ENCODE results near the gene PDZD11. TPM values are rescaled to one million over a fixed set of nuclear protein-coding genes. Genes with fewer than 3 reads are reported as not detected.

Gene PDZD11
- total and polyA plus RNA-seq, 4 donors = 25.6 to 55.9 (median 28.1) TPM

DNA sequence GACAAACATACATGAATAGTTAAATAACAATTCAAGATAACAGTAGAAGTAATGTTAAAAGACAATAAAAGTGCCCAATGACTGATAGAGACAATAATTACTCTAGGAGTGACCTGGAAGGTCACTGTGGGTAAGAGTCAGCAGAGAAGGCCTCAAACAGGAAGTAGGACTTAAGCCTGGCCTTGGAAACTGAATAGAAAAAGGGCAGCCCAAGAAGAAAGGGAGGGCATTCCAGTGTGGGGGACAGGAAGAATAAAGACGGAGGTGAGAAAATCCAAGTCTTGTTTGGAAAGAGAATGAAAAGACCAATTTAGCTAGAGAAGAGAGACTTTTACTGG, 35.7 kb downstream of the PDZD11 start:
- no peak overlapping the region for H3K4me3 ChIP-seq
- peaks cover 0 to 2% (median 0%) of the 10 kb centered on the region in 4 donors for H3K36me3 ChIP-seq (ENCODE audit: control insufficient read depth in 4 of 4, insufficient read depth in 4 of 4, low read length in 4 of 4)
- no peak overlapping the region for H3K9ac ChIP-seq (ENCODE audit: insufficient read depth in 1 of 2, low read length in 2 of 2)
- H3K4me1 ChIP-seq (ENCODE audit: control insufficient read depth in 5 of 5, insufficient read depth in 5 of 5, low read length in 5 of 5) = no peaks in the 10 kb centered on the region
- no peaks in the 10 kb centered on the region for H3K27me3 ChIP-seq (ENCODE audit: control insufficient read depth in 3 of 3, insufficient read depth in 3 of 3, low read length in 2 of 3)
- no peak for DNase-seq
- TF ChIP-seq, protein P1, sequence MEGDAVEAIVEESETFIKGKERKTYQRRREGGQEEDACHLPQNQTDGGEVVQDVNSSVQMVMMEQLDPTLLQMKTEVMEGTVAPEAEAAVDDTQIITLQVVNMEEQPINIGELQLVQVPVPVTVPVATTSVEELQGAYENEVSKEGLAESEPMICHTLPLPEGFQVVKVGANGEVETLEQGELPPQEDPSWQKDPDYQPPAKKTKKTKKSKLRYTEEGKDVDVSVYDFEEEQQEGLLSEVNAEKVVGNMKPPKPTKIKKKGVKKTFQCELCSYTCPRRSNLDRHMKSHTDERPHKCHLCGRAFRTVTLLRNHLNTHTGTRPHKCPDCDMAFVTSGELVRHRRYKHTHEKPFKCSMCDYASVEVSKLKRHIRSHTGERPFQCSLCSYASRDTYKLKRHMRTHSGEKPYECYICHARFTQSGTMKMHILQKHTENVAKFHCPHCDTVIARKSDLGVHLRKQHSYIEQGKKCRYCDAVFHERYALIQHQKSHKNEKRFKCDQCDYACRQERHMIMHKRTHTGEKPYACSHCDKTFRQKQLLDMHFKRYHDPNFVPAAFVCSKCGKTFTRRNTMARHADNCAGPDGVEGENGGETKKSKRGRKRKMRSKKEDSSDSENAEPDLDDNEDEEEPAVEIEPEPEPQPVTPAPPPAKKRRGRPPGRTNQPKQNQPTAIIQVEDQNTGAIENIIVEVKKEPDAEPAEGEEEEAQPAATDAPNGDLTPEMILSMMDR (IDR thresholded peaks at IDR 0.05; ENCODE audit: control extremely low read depth, extremely low read depth) = no peak
- H3K9me3 ChIP-seq (ENCODE audit: control insufficient read depth in 4 of 4, insufficient read depth in 3 of 4, low read length in 3 of 4) = no peaks in the 10 kb centered on the region
- no peak overlapping the region for H3K27ac ChIP-seq (ENCODE audit: low read depth in 1 of 2, low read length in 1 of 2)
- ATAC-seq (ENCODE audit: insufficient read depth, low FRiP score) = no peak
- 64 to 93% methylated on average over 1 of the region's 1 CpG for whole genome bisulfite sequencing, 2 donors

DNA sequence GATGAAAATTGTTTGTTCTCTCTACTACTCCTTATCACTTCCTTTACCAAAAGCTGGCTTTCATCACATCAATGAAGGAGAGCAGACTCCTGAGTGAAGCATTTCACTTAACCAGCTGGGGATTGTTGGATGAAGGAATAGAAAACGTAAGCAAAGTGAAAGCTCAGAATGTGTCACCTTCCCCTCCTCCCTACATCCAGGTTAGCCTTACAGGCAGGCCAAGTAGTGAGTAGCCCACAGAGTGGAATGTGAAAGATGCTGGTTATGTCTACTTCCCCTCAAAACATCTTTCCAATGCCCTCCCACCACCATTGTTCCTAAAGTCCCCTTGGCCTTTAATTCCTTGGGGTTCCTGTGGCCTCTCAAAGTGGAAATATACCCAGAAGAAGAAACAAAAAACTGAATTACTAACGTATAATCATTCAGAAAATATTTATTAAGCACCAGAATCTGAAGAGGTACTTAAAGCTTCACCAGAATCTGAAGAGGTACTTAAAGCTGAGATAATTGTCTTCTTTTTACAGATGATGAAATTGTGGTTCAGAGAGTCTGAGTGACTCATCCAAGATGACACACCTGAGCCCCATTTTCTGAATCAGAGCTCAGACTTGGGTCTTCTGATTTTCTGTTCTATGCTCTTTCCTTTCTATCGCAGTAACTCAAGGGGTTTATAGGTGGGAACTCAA, 36.2 kb downstream of the PDZD11 start:
- TF ChIP-seq, protein P1 (IDR thresholded peaks at IDR 0.05; ENCODE audit: control extremely low read depth, extremely low read depth) = no peak
- Histone ChIP-seq H3K9me3 (ENCODE audit: control insufficient read depth in 4 of 4, insufficient read depth in 3 of 4, low read length in 3 of 4) (no peaks in the 10 kb centered on the region), H3K27me3 (ENCODE audit: control insufficient read depth in 3 of 3, insufficient read depth in 3 of 3, low read length in 2 of 3) (no peaks in the 10 kb centered on the region), H3K27ac (ENCODE audit: low read depth in 1 of 2, low read length in 1 of 2) (no peak overlapping the region), H3K9ac (ENCODE audit: insufficient read depth in 1 of 2, low read length in 2 of 2) (no peak overlapping the region), H3K4me1 (ENCODE audit: control insufficient read depth in 5 of 5, insufficient read depth in 5 of 5, low read length in 5 of 5) (no peaks in the 10 kb centered on the region), H3K36me3 (ENCODE audit: control insufficient read depth in 4 of 4, insufficient read depth in 4 of 4, low read length in 4 of 4) (no peaks in the 10 kb centered on the region), H3K4me3 (no peak overlapping the region)
- 69 to 87% methylated on average over 3 of the region's 3 CpGs for WGBS, 2 donors
- DNase-seq = no peak
- no peak for ATAC-seq (ENCODE audit: insufficient read depth, low FRiP score)

DNA sequence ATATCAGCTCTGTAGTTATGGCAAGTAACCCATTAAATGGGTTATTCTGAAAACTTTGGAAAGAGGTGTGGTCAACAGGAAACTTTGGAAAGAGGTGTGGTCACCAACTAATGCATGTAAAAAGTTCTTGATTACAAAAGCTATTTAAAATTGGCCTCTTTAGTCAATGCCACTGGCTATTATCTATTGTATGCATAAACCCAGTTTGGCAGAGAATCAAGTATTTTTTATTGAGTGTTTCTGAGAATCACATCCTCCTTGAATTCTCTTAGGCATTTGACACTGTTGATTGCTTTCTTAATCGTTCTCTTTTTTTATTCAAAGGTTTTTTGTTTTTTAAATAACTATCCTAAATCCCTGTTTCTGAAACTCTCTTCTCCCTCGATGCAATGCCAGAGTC, 37.2 kb downstream of the PDZD11 start:
- ATAC-seq (ENCODE audit: insufficient read depth, low FRiP score) = no peak
- TF ChIP-seq, protein P1 (IDR thresholded peaks at IDR 0.05; ENCODE audit: control extremely low read depth, extremely low read depth) = no peak
- WGBS, 2 donors = 52 to 68% methylated on average over 2 of the region's 2 CpGs

DNA sequence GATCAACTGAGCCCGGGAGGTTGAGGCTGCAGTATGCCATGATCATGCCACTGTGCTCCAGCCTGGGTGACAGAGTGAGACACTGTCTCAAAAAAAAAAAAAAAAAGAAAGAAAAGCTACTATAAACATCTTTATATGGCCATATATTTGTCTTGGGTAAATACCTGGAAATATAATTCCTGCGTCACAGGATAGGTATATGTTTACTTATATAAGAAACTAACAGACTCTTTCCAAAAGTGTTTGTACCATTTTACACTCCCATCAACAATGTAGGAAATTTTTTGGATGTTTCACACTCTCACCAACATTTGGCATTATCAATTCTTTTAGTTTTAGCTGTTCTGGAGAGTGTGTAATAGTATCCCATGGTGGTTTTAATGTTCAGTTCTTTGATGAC, 42.5 kb downstream of the PDZD11 start:
- ATAC-seq (ENCODE audit: insufficient read depth, low FRiP score) (no peak), DNase-seq (no peak)
- no peak overlapping the region for H3K27ac ChIP-seq (ENCODE audit: low read depth in 1 of 2, low read length in 1 of 2)
- H3K9me3 ChIP-seq (ENCODE audit: control insufficient read depth in 4 of 4, insufficient read depth in 3 of 4, low read length in 3 of 4) = no peaks in the 10 kb centered on the region
- no peaks in the 10 kb centered on the region for H3K4me1 ChIP-seq (ENCODE audit: control insufficient read depth in 5 of 5, insufficient read depth in 5 of 5, low read length in 5 of 5)
- no peak overlapping the region for H3K9ac ChIP-seq (ENCODE audit: insufficient read depth in 1 of 2, low read length in 2 of 2)
- H3K4me3 ChIP-seq = no peak overlapping the region
- TF ChIP-seq, protein P1 (IDR thresholded peaks at IDR 0.05; ENCODE audit: control extremely low read depth, extremely low read depth) = no peak
- no peaks in the 10 kb centered on the region for H3K36me3 ChIP-seq (ENCODE audit: control insufficient read depth in 4 of 4, insufficient read depth in 4 of 4, low read length in 4 of 4)
- no peaks in the 10 kb centered on the region for H3K27me3 ChIP-seq (ENCODE audit: control insufficient read depth in 3 of 3, insufficient read depth in 3 of 3, low read length in 2 of 3)
- WGBS, 2 donors = 94 to 100% methylated on average over 2 of the region's 2 CpGs

More for the DNA sequence above, 37.2 kb downstream of the PDZD11 start:
- Histone ChIP-seq H3K4me1 (ENCODE audit: control insufficient read depth in 5 of 5, insufficient read depth in 5 of 5, low read length in 5 of 5) (no peaks in the 10 kb centered on the region), H3K27me3 (ENCODE audit: control insufficient read depth in 3 of 3, insufficient read depth in 3 of 3, low read length in 2 of 3) (no peaks in the 10 kb centered on the region), H3K9me3 (ENCODE audit: control insufficient read depth in 4 of 4, insufficient read depth in 3 of 4, low read length in 3 of 4) (no peaks in the 10 kb centered on the region), H3K4me3 (no peak overlapping the region), H3K27ac (ENCODE audit: low read depth in 1 of 2, low read length in 1 of 2) (no peak overlapping the region), H3K9ac (ENCODE audit: insufficient read depth in 1 of 2, low read length in 2 of 2) (no peak overlapping the region), H3K36me3 (ENCODE audit: control insufficient read depth in 4 of 4, insufficient read depth in 4 of 4, low read length in 4 of 4) (no peaks in the 10 kb centered on the region)
- no peak for DNase-seq
